Jurkat, Clone E6-1 (cell line): ENCODE results near the gene PHF1.

Source experiments
- DNase-seq: peaks from one replicate; pipeline ENCODE4 v3.0.0-alpha.2; 2011; ENCODE audit warnings: low read depth, low spot score
- H3K4me3 ChIP-seq: 2 replicates; pipeline ENCODE4 v1.5.1; 2011; ENCODE audit warnings: mild to moderate bottlenecking, low read length, control low read depth, moderate library complexity

Gene PHF1

GRCh38 chr6:33443619-33444504 lies 33.0 kb downstream of the PHF1 start:
- H3K4me3 ChIP-seq, result no peak overlapping the region
- DNase-seq, result no peak

- DNase-seq, result no peak
- H3K4me3 ChIP-seq, result no peak overlapping the region
Observed at GRCh38 chr6:33445119-33445603, 34.3 kb downstream of the PHF1 start.

GRCh38 chr6:33446356-33446755 lies 35.5 kb downstream of the PHF1 start:
- DNase-seq, result no peak

GRCh38 chr6:33450434-33450833 lies 39.6 kb downstream of the PHF1 start:
- H3K4me3 ChIP-seq, result no peak overlapping the region
- DNase-seq, result no peak

More at GRCh38 chr6:33446356-33446755, 35.5 kb downstream of the PHF1 start:
- no peak overlapping the region for H3K4me3 ChIP-seq

- no peak for DNase-seq
Observed at GRCh38 chr6:33451606-33452005, 40.8 kb downstream of the PHF1 start.

GRCh38 chr6:33452496-33452895 lies 41.7 kb downstream of the PHF1 start:
- no peak overlapping the region for H3K4me3 ChIP-seq
- no peak for DNase-seq

More at GRCh38 chr6:33451606-33452005, 40.8 kb downstream of the PHF1 start:
- H3K4me3 ChIP-seq, result no peak overlapping the region

- DNase-seq, result no peak
- peak overlapping the region; percentile 91 for H3K4me3 ChIP-seq
Observed at GRCh38 chr6:33453393-33454008, 42.7 kb downstream of the PHF1 start.

- peak; percentile 90 for DNase-seq
- peak within 1 kb of the TSS; percentile 91 for H3K4me3 ChIP-seq
Observed at GRCh38 chr6:33454009-33454946, 43.5 kb downstream of the PHF1 start, which contains the start of gene ZBTB9. Gene ZBTB9 (plus strand): TSS chr6:33454576. CDS start chr6:33455101, 525 bp downstream.

- peak overlapping the region; percentile 91 for H3K4me3 ChIP-seq
- DNase-seq, result no peak
Observed at GRCh38 chr6:33455051-33455450, 44.2 kb downstream of the PHF1 start.

- DNase-seq, result no peak
- no peak overlapping the region for H3K4me3 ChIP-seq
Observed at GRCh38 chr6:33456156-33456555, 45.3 kb downstream of the PHF1 start.

GRCh38 chr6:33458676-33459075 lies 47.9 kb downstream of the PHF1 start:
- DNase-seq, result no peak
- H3K4me3 ChIP-seq, result no peak overlapping the region

GRCh38 chr6:33459226-33459625 lies 48.4 kb downstream of the PHF1 start:
- H3K4me3 ChIP-seq, result no peak overlapping the region
- DNase-seq, result no peak
